Astrocyte (in vitro differentiated cells and primary cell): Measurements from ENCODE around the gene PLEKHH3. TPM values are rescaled to one million over a fixed set of nuclear protein-coding genes. Genes with fewer than 3 reads are reported as not detected.

Source experiments
- DNase-seq: peaks from one replicate; pipeline ENCODE4 v3.0.0-alpha.2; 2010; ENCODE audit warnings: low read depth
- FAIRE-seq: peaks from 2 replicates; lab custom pipeline; 2011; peaks lifted over from hg19 to GRCh38; lab: Jason Lieb, UNC
- H2AFZ ChIP-seq: 2 replicates; pipeline ENCODE4 v1.6.0; 2012; ENCODE audit warnings: low read depth, low read length, inconsistent platforms
- H3K27ac ChIP-seq: 2 replicates; pipeline ENCODE4 v1.5.1; 2011; ENCODE audit warnings: low read depth, low read length, inconsistent platforms
- H3K27me3 ChIP-seq: 2 replicates; pipeline ENCODE4 v1.6.0; 2011; ENCODE audit warnings: low read length, inconsistent platforms; ENCODE audit not compliant: insufficient read depth
- H3K36me3 ChIP-seq: 2 replicates; pipeline ENCODE4 v1.5.1; 2011; ENCODE audit warnings: low read length, inconsistent platforms; ENCODE audit not compliant: insufficient read depth
- H3K4me1 ChIP-seq: 2 replicates; pipeline ENCODE4 v1.5.1; 2011; ENCODE audit warnings: low read length, inconsistent platforms; ENCODE audit not compliant: insufficient read depth
- H3K4me2 ChIP-seq: 2 replicates; pipeline ENCODE4 v1.6.0; 2012; ENCODE audit warnings: low read length, inconsistent platforms
- H3K4me3 ChIP-seq: 2 replicates; pipeline ENCODE4 v1.5.1; 2011; ENCODE audit warnings: low read depth, mild to moderate bottlenecking, low read length, inconsistent platforms; ENCODE audit not compliant: insufficient read depth
- H3K79me2 ChIP-seq: 2 replicates; pipeline ENCODE4 v1.6.0; 2012; ENCODE audit warnings: mild to moderate bottlenecking, low read length, inconsistent platforms; ENCODE audit not compliant: insufficient read depth
- H3K9ac ChIP-seq: 2 replicates; pipeline ENCODE4 v1.6.0; 2012; ENCODE audit warnings: mild to moderate bottlenecking, low read length, inconsistent platforms
- H3K9me3 ChIP-seq: 2 replicates; pipeline ENCODE4 v1.5.1; 2012; ENCODE audit warnings: low read depth, mild to moderate bottlenecking, low read length, inconsistent platforms; ENCODE audit not compliant: insufficient read depth
- H4K20me1 ChIP-seq: 2 replicates; pipeline ENCODE4 v1.6.0; 2012; ENCODE audit warnings: low read length, inconsistent platforms; ENCODE audit not compliant: insufficient read depth
- H3K27ac Mint-ChIP-seq: one replicate; pipeline ENCODE4 v1.8.0; 2021; ENCODE audit warnings: mild to moderate bottlenecking, mixed read lengths; ENCODE audit not compliant: unreplicated experiment
- H3K27me3 Mint-ChIP-seq: one replicate; pipeline ENCODE4 v1.8.0; 2021; ENCODE audit warnings: low read depth, mixed read lengths; ENCODE audit not compliant: unreplicated experiment
- H3K36me3 Mint-ChIP-seq: one replicate; pipeline ENCODE4 v1.8.0; 2021; ENCODE audit warnings: low read depth, mixed read lengths; ENCODE audit not compliant: unreplicated experiment
- H3K4me1 Mint-ChIP-seq: one replicate; pipeline ENCODE4 v1.8.0; 2021; ENCODE audit warnings: low read depth, mixed read lengths; ENCODE audit not compliant: unreplicated experiment
- H3K4me3 Mint-ChIP-seq: one replicate; pipeline ENCODE4 v1.8.0; 2021; ENCODE audit warnings: mild to moderate bottlenecking, moderate library complexity, mixed read lengths; ENCODE audit not compliant: unreplicated experiment
- H3K9me3 Mint-ChIP-seq: one replicate; pipeline ENCODE4 v1.8.0; 2021; ENCODE audit warnings: mild to moderate bottlenecking, mixed read lengths; ENCODE audit not compliant: unreplicated experiment
- EZH2 ChIP-seq: IDR thresholded peaks from 2 replicates; pipeline ENCODE4 v1.6.1; 2012; ENCODE audit warnings: mild to moderate bottlenecking, low read length, inconsistent platforms; ENCODE audit not compliant: insufficient read depth
- total RNA-seq: library from RNA; stranded (reverse); gene quantifications from 2 replicates; pipeline ENCODE4 v1.2.1, GENCODE V29; 2021
- TF ChIP-seq, protein P1 (sequence below): IDR thresholded peaks from 2 replicates; pipeline ENCODE4 v1.5.1; 2011; ENCODE audit warnings: low read depth, mild to moderate bottlenecking, inconsistent platforms, low read length, moderate library complexity; ENCODE audit not compliant: insufficient read depth

The PLEKHH3 gene
- total RNA-seq, 1 donor from 2014 or later = 14.5 TPM

DNA sequence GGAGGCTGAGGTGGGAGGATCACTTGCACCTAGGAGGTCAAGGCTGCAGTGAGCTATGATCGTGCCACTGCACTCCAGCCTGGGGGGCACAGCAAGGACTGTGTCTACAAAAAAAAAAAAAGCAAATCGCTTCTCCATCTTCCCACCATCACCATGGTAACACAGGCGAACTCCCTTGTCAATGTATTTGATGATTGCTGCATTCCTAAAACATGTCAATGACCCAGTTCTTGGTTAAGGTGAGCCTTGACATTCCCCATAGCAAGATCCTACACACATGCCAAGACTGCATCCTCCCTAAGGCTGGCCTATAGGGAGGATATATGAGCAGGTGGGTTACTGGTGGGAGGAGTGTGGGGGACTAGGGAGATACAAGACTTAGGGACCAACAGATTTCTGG is 17.7 kb upstream of the PLEKHH3 start:
- H3K36me3 ChIP-seq = no peaks in the 10 kb centered on the region
- no peak overlapping the region for H3K27ac ChIP-seq
- no peak overlapping the region for H3K4me2 ChIP-seq
- peaks cover 4% of the 10 kb centered on the region for H3K4me1 ChIP-seq
- FAIRE-seq = no peak
- Mint-ChIP-seq H3K27ac (no peak overlapping the region), H3K9me3 (no peaks in the 10 kb centered on the region), H3K36me3 (peaks cover 24% of the 10 kb centered on the region), H3K4me3 (no peak overlapping the region), H3K27me3 (peaks cover 3% of the 10 kb centered on the region), H3K4me1 (peaks cover 3% of the 10 kb centered on the region)
- no peak overlapping the region for H3K9ac ChIP-seq
- H3K79me2 ChIP-seq = no peaks in the 10 kb centered on the region
- H3K27me3 ChIP-seq = no peaks in the 10 kb centered on the region
- no peak overlapping the region for H3K4me3 ChIP-seq
- no peak overlapping the region for H2AFZ ChIP-seq
- H4K20me1 ChIP-seq = no peaks in the 10 kb centered on the region
- no peak for DNase-seq
- TF ChIP-seq EZH2 = no peak
- TF ChIP-seq, protein P1, sequence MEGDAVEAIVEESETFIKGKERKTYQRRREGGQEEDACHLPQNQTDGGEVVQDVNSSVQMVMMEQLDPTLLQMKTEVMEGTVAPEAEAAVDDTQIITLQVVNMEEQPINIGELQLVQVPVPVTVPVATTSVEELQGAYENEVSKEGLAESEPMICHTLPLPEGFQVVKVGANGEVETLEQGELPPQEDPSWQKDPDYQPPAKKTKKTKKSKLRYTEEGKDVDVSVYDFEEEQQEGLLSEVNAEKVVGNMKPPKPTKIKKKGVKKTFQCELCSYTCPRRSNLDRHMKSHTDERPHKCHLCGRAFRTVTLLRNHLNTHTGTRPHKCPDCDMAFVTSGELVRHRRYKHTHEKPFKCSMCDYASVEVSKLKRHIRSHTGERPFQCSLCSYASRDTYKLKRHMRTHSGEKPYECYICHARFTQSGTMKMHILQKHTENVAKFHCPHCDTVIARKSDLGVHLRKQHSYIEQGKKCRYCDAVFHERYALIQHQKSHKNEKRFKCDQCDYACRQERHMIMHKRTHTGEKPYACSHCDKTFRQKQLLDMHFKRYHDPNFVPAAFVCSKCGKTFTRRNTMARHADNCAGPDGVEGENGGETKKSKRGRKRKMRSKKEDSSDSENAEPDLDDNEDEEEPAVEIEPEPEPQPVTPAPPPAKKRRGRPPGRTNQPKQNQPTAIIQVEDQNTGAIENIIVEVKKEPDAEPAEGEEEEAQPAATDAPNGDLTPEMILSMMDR = no peak
- H3K9me3 ChIP-seq = no peaks in the 10 kb centered on the region

DNA sequence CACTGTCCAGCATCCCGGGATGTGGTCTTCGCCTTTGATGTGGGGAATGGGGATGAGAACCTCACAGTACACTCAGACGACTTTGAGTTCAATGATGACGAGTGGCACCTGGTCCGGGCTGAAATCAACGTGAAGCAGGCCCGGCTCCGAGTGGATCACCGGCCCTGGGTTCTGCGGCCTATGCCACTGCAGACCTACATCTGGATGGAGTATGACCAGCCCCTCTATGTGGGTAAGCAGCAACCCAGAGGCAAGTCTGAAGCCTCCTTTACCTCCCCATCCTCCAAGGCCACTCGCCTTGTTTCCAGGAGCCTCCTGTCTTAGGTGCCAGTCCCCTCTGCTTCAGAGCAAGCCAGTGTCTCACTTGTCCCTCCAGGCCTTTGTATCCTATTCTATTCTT is 15.7 kb upstream of the PLEKHH3 start:
- no peaks in the 10 kb centered on the region for H4K20me1 ChIP-seq
- H3K4me1 ChIP-seq = no peaks in the 10 kb centered on the region
- H3K9me3 ChIP-seq = no peaks in the 10 kb centered on the region
- DNase-seq = no peak
- no peak overlapping the region for H3K9ac ChIP-seq
- H3K27ac Mint-ChIP-seq = peak overlapping the region; percentile 72
- H3K79me2 ChIP-seq = no peaks in the 10 kb centered on the region
- no peak overlapping the region for H3K4me2 ChIP-seq
- H3K4me1 Mint-ChIP-seq = no peaks in the 10 kb centered on the region
- H3K27me3 ChIP-seq = peaks cover 7% of the 10 kb centered on the region
- H3K9me3 Mint-ChIP-seq = no peaks in the 10 kb centered on the region
- H3K4me3 ChIP-seq = no peak overlapping the region
- TF ChIP-seq EZH2 = no peak
- TF ChIP-seq, protein P1 = no peak
- no peak overlapping the region for H3K27ac ChIP-seq
- peaks cover 3% of the 10 kb centered on the region for H3K27me3 Mint-ChIP-seq
- H3K36me3 Mint-ChIP-seq = peaks cover 34% of the 10 kb centered on the region
- no peaks in the 10 kb centered on the region for H3K36me3 ChIP-seq
- no peak overlapping the region for H2AFZ ChIP-seq
- no peak overlapping the region for H3K4me3 Mint-ChIP-seq
- FAIRE-seq = no peak

DNA sequence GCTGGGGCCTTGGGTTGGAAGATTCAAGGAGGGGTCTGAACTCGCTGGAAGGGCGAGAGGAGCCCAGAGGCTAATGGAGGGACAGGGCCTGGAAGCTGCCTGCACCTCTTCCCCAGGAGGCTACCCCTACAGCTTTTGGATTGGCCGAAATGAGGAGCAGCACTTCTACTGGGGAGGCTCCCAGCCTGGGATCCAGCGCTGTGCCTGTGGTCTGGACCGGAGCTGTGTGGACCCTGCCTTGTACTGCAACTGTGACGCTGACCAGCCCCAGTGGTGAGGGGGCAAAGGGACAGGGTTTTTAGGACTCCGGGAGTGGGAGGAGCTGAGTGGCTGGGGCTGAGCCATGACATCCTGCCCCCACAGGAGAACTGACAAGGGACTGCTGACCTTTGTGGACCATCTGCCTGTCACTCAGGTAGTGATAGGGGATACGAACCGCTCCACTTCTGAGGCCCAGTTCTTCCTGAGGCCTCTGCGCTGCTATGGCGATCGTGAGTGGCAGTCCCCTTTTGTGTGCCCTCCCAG is 14.3 kb upstream of the PLEKHH3 start:
- Histone ChIP-seq H4K20me1 (no peaks in the 10 kb centered on the region), H2AFZ (no peak overlapping the region), H3K4me1 (no peaks in the 10 kb centered on the region), H3K27me3 (peaks cover 17% of the 10 kb centered on the region), H3K4me2 (no peak overlapping the region), H3K36me3 (no peaks in the 10 kb centered on the region), H3K27ac (no peak overlapping the region), H3K4me3 (no peak overlapping the region), H3K79me2 (no peaks in the 10 kb centered on the region), H3K9ac (no peak overlapping the region), H3K9me3 (no peaks in the 10 kb centered on the region)
- Mint-ChIP-seq H3K9me3 (no peaks in the 10 kb centered on the region), H3K4me1 (no peaks in the 10 kb centered on the region), H3K36me3 (peaks cover 37% of the 10 kb centered on the region), H3K4me3 (no peak overlapping the region), H3K27me3 (peaks cover 6% of the 10 kb centered on the region), H3K27ac (no peak overlapping the region)
- DNase-seq (no peak), FAIRE-seq (no peak)
- no peak for TF ChIP-seq EZH2
- TF ChIP-seq, protein P1 = no peak
